Muscle layer of duodenum (tissue), 2 donors: ENCODE data around the gene GNA12.

Source experiments
- H3K27ac ChIP-seq: one replicate; pipeline ENCODE4 v1.7.0; 2013; ENCODE audit warnings: mild to moderate bottlenecking, low read length
- H3K27me3 ChIP-seq: one replicate; pipeline ENCODE4 v1.7.0; 2013; ENCODE audit warnings: low read depth, mild to moderate bottlenecking, control low read depth, low read length
- H3K36me3 ChIP-seq, 2 donors: one replicate each; pipeline ENCODE4 v1.7.0; 2013; ENCODE audit warnings: low read length in 2 of 2, control low read depth in 1 of 2, mild to moderate bottlenecking in 1 of 2; ENCODE audit not compliant: insufficient read depth in 2 of 2, control insufficient read depth in 1 of 2
- H3K4me1 ChIP-seq, 2 donors: one replicate each; pipeline ENCODE4 v1.7.0; 2013; ENCODE audit warnings: low read length in 2 of 2, mild to moderate bottlenecking in 2 of 2, control low read depth in 1 of 2, moderate library complexity in 1 of 2; ENCODE audit not compliant: insufficient read depth in 2 of 2, control insufficient read depth in 1 of 2
- H3K4me3 ChIP-seq, 2 donors: one replicate each; pipeline ENCODE4 v1.7.0; 2013; ENCODE audit warnings: low read length in 2 of 2, low read depth in 1 of 2, mild to moderate bottlenecking in 1 of 2
- H3K9me3 ChIP-seq, 2 donors: one replicate each; pipeline ENCODE4 v1.7.0; 2013; ENCODE audit warnings: low read length in 2 of 2, control low read depth in 1 of 2, mild to moderate bottlenecking in 1 of 2; ENCODE audit not compliant: control insufficient read depth in 1 of 2
- donor health status: healthy.

The GNA12 gene

DNA sequence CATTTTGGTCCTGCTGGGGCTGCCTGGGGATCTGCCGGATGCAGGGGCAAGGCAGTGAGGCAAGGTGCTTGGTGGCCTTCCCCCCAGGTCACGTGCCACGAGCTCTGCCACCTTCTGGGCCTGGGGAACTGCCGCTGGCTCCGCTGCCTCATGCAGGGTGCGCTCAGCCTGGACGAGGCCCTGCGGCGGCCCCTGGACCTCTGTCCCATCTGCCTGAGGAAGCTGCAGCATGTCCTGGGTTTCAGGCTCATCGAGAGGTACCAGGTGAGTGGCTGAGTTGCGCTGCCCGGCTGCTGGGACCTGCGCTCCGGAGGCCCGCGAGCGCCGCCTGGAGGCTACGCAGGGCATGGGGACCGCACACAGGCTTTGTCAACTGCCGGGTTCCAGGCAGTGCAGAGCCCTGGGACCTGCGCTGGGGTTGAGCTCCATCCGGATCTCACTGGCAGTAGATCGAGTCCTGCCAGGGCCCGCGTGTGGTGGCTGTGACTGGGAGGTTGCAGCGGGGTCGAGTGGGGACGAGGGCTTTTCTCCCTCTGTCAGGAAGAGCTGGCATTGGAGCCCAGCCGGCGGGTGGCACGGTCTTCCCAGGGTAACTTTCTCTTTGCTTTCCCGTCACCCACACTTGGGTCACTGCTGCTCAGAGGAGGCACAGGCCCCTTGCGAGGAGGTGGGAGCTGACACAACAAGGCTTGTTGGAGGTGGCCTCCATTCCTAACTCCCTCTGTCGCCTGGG lies 134.4 kb downstream of the GNA12 start:
- Histone ChIP-seq H3K36me3 (peaks cover 0 to under 1% of the 10 kb centered on the region in 2 donors), H3K27ac (no peak overlapping the region), H3K9me3 (peaks cover 0 to 3% of the 10 kb centered on the region in 2 donors), H3K27me3 (no peaks in the 10 kb centered on the region), H3K4me3 (peak overlapping the region; percentile 12 to 48), H3K4me1 (no peaks in the 10 kb centered on the region)

DNA sequence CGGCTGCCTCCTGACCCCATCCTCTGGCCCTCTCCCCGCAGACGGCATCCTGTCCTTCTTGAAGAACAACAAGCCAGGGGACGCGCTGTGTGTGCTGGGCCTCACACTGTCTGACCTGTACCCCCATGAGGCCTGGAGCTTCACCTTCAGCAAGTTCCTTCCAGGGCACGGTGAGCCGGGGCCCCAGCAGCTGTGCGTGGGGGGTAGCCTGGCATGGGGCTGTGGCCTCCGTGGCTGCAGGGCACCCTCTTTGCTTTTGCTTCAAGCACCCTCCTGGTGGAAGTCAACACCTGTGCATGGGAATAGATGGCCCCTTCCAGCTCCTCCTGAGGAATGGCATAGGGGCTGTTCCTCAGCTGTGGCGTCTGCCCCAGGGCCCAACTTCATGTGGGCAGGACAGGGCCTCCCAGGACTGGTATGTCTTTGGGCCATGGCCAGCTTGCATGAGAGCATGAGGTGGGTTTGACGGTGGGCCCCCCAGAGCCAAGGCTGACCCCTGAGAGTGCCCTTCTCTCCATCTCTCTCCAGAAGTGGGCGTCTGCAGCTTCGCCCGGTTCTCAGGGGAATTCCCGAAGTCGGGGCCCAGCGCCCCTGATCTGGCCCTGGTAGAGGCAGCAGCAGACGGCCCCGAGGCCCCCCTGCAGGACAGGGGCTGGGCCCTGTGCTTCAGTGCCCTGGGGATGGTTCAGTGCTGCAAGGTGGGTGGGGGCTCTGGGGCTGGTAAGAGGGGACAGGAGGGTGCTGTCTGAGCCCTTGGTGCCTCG lies 135.4 kb downstream of the GNA12 start:
- Histone ChIP-seq H3K27ac (no peak overlapping the region), H3K9me3 (peaks cover 0 to 4% of the 10 kb centered on the region in 2 donors), H3K36me3 (no peaks in the 10 kb centered on the region), H3K27me3 (no peaks in the 10 kb centered on the region), H3K4me1 (no peaks in the 10 kb centered on the region), H3K4me3 (no peak overlapping the region)

DNA sequence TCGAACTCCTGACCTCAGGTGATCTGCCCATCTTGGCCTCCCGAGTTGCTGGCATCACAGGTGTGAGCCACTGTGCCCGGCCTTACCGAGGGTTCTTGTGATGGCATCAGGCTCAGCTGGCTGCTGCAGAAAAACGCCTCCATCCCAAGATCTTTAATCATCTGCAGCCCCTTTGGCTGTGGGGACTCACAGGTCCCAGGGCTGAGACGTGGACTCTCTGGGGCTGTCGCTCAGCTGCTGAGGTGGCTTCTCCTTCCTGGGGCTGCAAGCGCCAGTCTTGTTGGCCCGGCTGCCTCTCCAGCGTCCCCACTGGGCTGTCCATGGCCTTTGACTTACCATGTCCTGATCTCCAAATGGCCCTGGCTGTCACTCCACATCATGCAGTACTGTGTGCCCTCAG lies 136.1 kb downstream of the GNA12 start:
- Histone ChIP-seq H3K9me3 (peaks cover 0 to 4% of the 10 kb centered on the region in 2 donors), H3K27ac (no peak overlapping the region), H3K4me3 (no peak overlapping the region), H3K4me1 (no peaks in the 10 kb centered on the region), H3K36me3 (no peaks in the 10 kb centered on the region), H3K27me3 (no peaks in the 10 kb centered on the region)

DNA sequence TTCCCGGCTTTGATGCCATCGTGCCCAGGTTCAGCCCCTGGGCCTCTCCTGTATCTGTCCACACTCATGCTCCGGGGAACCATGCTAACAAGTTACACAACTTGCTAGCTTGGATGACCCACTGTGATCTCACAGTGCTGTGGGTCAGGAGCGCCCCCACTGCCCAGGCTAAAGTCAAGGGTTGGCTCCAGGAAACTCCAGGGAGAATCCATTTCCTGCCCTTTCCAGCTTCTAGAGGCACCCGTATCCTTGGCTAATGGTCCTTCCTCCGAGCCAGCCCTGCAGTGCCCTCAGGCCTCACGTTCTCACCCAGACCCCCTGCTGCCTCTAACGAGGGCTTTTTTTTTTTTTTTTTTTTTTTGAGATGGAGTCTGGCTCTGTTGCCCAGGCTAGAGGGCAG lies 136.6 kb downstream of the GNA12 start:
- Histone ChIP-seq H3K4me1 (no peaks in the 10 kb centered on the region), H3K27ac (no peak overlapping the region), H3K4me3 (no peak overlapping the region), H3K27me3 (no peaks in the 10 kb centered on the region), H3K9me3 (peaks cover 0 to 4% of the 10 kb centered on the region in 2 donors), H3K36me3 (no peaks in the 10 kb centered on the region)

DNA sequence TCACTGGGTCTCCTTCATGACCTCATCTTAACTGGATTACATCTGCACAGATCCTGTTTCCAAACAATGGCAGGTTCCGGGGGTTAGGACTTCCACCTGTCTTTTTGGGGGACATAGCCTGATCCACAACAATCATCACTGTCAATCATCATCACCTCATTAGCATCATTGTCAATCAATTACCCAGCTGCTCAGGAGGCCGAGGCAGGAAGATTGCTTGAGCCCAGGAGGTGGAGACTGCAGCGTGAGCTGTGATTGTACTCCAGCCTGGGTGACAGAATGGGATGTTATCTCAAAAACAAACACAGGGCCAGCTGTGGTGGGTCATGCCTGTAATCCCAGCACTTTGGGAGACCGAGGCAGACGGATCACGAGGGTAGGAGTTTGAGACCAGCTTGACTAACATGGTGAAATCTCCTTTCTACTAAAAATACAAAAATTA lies 137.4 kb downstream of the GNA12 start:
- H3K36me3 ChIP-seq = no peaks in the 10 kb centered on the region
- no peak overlapping the region for H3K27ac ChIP-seq
- peaks cover 0 to 4% of the 10 kb centered on the region in 2 donors for H3K9me3 ChIP-seq

DNA sequence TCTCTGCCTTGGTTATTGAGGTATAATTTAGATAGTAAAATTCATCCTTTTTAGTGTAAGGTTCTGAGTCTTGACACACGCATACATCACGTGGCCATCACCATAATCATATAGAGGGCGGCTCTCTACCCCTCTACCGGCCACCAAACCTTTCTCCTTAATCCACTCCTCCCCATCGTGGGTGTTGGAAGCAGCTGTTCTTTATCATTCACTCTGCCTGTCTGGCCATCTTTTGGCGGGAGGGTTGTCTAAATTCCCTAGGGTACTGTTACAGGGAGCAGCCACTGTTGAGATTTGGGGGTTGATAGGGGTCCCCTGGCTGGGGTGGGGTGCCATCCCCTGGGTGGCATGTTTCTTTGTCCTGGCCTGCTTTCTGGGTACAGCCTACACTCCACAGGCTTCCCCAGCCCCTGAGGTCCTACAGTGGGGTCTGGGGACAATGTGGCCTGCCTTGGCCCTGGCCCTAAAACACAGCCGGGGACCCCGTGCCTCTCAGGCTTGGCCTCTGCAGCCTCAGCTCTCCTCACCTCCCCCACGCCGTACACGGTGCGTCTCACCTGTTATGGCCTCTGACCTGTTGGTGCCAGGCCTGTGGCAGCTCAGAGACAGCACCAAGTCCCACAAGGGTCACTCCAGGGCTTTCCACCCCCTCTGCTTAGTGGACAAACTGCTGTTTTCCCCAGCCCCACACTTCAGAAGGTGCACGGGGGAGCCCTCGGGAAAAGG lies 138.6 kb downstream of the GNA12 start:
- no peaks in the 10 kb centered on the region for H3K27me3 ChIP-seq
- H3K27ac ChIP-seq = no peak overlapping the region
- H3K4me1 ChIP-seq = no peaks in the 10 kb centered on the region
- H3K4me3 ChIP-seq = no peak overlapping the region
- peaks cover 0 to 4% of the 10 kb centered on the region in 2 donors for H3K9me3 ChIP-seq
- H3K36me3 ChIP-seq = no peaks in the 10 kb centered on the region

More for the DNA sequence above, 137.4 kb downstream of the GNA12 start:
- H3K27me3 ChIP-seq = no peaks in the 10 kb centered on the region
- no peaks in the 10 kb centered on the region for H3K4me1 ChIP-seq
- H3K4me3 ChIP-seq = no peak overlapping the region

DNA sequence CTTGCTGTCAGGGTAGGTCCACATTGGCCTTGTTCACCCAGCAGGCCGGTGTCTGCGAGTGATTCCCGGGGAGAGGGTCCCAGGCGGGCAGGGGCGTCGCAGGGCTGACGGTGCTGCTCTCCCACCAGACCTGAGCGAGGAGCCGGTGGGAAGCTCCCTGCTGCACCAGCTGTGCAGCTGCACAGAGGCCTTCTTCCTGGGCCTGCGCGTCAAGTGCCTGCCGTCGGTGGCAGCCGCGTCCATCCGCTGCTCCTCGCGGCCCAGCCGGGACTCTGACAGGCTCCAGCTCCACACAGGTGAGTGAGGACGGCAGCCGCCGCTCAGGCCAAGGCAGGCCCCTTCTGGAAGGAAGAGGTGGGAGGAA lies 141.5 kb downstream of the GNA12 start:
- H3K27me3 ChIP-seq = no peaks in the 10 kb centered on the region

DNA sequence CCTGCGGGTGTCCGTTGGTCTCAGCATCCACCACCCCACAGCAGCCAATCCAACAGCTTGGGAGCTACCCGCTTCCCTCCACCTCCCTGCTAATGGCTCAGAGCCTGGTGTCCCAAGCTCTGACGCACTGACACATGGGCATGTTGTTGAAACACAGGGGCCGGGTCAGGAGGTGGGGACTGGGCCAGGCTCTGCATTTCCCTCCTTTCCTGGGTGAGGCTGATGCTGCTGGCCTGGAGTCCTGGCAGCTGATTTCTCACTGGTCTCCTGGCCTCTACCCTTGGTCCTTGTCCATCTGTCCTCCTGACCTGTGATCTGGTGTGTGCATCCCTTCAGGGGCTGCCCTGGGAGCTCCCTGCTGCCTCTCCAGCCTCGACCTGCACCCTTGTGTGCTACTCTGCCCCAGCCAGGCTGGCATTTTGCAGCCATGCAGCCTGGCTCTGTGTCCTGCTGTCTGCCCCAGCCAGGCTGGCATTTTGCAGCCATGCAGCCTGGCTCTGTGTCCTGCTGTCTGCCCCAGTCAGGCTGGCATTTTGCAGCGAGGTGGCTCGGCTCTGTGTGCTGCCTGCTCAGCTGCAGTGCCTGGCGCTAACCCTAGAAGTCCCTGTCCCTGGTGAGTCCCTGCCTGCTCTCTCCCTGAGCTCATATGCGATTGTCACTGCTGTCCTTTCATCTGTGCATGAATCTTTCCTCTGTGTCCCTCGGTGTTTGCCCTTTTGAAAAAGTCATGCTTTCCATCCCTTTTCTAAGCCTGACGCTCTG lies 142.1 kb downstream of the GNA12 start:
- Histone ChIP-seq H3K27ac (no peak overlapping the region), H3K4me1 (no peaks in the 10 kb centered on the region), H3K4me3 (no peak overlapping the region)

More for the DNA sequence above, 141.5 kb downstream of the GNA12 start:
- no peaks in the 10 kb centered on the region for H3K36me3 ChIP-seq
- no peak overlapping the region for H3K4me3 ChIP-seq
- H3K27ac ChIP-seq = no peak overlapping the region
- H3K9me3 ChIP-seq = peaks cover 0 to 4% of the 10 kb centered on the region in 2 donors
- no peaks in the 10 kb centered on the region for H3K4me1 ChIP-seq

DNA sequence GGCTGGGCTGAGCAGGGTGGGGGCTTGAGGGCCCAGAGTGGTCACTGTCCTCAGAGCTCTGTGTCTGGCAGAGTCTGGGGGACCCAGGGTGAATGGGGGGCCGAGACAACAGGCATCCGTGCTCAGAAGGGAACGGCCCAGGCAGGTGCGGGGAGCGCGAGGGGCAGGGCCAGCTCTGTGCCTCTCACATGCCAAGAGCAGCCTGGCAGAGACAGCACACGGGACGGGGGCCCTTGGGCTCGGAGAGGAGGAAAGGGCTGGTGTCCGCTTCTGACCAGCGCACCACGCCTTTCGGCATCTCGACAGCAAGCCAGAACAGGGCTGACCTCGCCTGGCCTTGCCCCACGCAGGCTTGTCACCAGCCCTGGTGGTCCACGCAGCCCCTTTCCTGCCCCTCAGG lies 142.7 kb downstream of the GNA12 start:
- H3K27ac ChIP-seq = no peak overlapping the region
- no peaks in the 10 kb centered on the region for H3K4me1 ChIP-seq
- no peaks in the 10 kb centered on the region for H3K36me3 ChIP-seq
- no peak overlapping the region for H3K4me3 ChIP-seq
- peaks cover 0 to 4% of the 10 kb centered on the region in 2 donors for H3K9me3 ChIP-seq
- H3K27me3 ChIP-seq = no peaks in the 10 kb centered on the region

More for the DNA sequence above, 142.1 kb downstream of the GNA12 start:
- Histone ChIP-seq H3K27me3 (no peaks in the 10 kb centered on the region), H3K36me3 (no peaks in the 10 kb centered on the region), H3K9me3 (peaks cover 0 to 4% of the 10 kb centered on the region in 2 donors)

DNA sequence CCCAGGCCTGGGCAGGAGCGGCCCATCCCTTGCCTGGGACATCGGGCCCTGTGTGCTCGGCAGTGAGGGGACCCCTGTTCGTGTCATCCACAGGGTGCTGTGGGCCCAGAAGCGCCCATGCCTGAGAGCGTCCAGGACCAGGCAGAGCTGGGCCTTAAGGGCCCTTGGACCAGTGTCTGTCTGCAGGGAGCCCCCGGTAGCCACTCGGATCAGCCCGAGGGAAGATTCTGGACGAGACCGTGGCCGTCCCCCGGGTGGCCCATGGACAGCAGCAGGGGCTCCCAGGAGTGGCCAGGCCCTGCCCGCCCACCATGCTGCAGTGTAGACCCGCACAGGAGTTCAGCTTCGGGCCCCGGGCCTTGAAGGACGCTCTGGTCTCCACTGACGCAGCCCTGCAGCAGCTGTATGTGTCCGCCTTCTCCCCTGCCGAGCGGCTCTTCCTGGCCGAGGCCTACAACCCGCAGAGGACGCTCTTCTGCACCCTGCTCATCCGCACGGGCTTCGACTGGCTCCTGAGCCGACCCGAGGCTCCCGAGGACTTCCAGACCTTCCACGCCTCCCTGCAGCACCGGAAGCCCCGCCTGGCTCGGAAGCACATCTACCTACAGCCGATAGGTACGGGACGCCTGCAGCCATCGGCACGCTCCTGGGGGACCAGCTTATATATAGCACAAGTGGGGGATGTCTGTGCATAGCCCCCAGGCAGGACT lies 143.8 kb downstream of the GNA12 start:
- Histone ChIP-seq H3K9me3 (peaks cover 0 to 4% of the 10 kb centered on the region in 2 donors), H3K27me3 (no peaks in the 10 kb centered on the region), H3K4me1 (no peaks in the 10 kb centered on the region), H3K4me3 (no peak overlapping the region), H3K27ac (no peak overlapping the region), H3K36me3 (no peaks in the 10 kb centered on the region)
